Measurements from ENCODE around the gene PDCD1. TPM values are rescaled to one million over a fixed set of nuclear protein-coding genes. Genes with fewer than 3 reads are reported as not detected.

PDCD1 gene
- total RNA-seq, 1 experiment from 2014 or later, result not detected

DNA sequence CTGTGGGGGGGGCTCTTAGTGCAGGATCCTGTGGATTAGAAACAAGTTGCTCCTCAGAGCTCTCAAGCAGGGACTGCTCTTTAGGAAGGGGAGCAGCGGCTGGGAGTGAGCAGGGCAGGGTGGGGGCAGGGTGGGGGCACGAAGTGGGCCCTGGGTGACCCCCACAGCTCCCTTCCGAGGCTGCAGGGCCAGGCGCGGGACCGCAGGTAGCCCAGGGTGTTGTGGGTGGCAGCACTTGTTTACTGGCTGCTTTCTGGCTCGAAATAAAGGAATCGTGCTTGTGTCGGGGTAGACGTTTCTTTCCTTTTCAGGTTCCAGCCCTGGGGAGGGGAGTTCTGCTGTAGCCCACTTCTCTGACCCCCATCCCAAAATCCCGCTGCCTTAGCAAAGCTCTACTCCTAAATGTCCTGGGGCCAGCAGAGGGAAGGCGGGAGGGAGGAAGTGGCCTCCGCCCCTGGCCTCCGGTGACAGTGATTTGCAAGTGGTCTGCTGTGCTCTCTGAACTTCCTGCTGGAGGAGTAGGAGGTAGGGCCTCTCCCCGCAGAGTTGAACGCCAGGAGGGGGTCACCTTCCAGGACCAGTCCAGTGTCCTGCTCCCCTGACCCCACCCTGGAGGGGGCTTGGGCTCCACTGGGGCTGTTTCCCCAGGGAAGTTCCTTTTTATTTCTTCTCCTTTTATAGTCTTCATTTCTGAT, 41.4 kb downstream of the PDCD1 start:
- Histone ChIP-seq H3K4me3 (no peak overlapping the region), H4K20me1 (ENCODE audit: insufficient read depth) (no peaks in the 10 kb centered on the region), H3K27ac (no peak overlapping the region), H3K9me2 (ENCODE audit: insufficient read depth) (no peaks in the 10 kb centered on the region), H3K9me3 (ENCODE audit: insufficient read depth, low read depth) (no peaks in the 10 kb centered on the region), H3K4me1 (replicated peaks; ENCODE audit: insufficient read depth) (no peaks in the 10 kb centered on the region), H2AFZ (no peak overlapping the region), H3K27me3 (ENCODE audit: insufficient read depth, low read depth) (peaks cover 89% of the 10 kb centered on the region), H3F3A (ENCODE audit: insufficient read depth, low read depth) (peaks cover under 1% of the 10 kb centered on the region; the same call in 1 of the 2 replicates), H3K79me2 (ENCODE audit: low read depth) (no peaks in the 10 kb centered on the region), H3K36me3 (ENCODE audit: low read depth) (no peaks in the 10 kb centered on the region), H3K4me2 (peak overlapping the region; percentile 18; the same call in 1 of the 2 replicates)
- BruUV-seq (replicated peaks), result no TSS peak
- ChIA-PET CTCF (interaction anchor here (0.8 kb wide), 1 partner anchor 39 kb away, joined by 3 read pairs; no protein-coding TSS in a partner anchor), POLR2A (ENCODE audit: unreplicated experiment) (no interaction called here)
- TF ChIP-seq EZH2 (IDR thresholded peaks at IDR 0.05; ENCODE audit: low read depth), result no peak
- TF ChIP-seq, protein P1, sequence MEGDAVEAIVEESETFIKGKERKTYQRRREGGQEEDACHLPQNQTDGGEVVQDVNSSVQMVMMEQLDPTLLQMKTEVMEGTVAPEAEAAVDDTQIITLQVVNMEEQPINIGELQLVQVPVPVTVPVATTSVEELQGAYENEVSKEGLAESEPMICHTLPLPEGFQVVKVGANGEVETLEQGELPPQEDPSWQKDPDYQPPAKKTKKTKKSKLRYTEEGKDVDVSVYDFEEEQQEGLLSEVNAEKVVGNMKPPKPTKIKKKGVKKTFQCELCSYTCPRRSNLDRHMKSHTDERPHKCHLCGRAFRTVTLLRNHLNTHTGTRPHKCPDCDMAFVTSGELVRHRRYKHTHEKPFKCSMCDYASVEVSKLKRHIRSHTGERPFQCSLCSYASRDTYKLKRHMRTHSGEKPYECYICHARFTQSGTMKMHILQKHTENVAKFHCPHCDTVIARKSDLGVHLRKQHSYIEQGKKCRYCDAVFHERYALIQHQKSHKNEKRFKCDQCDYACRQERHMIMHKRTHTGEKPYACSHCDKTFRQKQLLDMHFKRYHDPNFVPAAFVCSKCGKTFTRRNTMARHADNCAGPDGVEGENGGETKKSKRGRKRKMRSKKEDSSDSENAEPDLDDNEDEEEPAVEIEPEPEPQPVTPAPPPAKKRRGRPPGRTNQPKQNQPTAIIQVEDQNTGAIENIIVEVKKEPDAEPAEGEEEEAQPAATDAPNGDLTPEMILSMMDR (conservative IDR thresholded peaks at IDR 0.05), result no peak
- intact Hi-C loops (cut with micrococcal nuclease; ENCODE audit: unreplicated experiment), result no loop called here
- DNase-seq, result no peak

DNA sequence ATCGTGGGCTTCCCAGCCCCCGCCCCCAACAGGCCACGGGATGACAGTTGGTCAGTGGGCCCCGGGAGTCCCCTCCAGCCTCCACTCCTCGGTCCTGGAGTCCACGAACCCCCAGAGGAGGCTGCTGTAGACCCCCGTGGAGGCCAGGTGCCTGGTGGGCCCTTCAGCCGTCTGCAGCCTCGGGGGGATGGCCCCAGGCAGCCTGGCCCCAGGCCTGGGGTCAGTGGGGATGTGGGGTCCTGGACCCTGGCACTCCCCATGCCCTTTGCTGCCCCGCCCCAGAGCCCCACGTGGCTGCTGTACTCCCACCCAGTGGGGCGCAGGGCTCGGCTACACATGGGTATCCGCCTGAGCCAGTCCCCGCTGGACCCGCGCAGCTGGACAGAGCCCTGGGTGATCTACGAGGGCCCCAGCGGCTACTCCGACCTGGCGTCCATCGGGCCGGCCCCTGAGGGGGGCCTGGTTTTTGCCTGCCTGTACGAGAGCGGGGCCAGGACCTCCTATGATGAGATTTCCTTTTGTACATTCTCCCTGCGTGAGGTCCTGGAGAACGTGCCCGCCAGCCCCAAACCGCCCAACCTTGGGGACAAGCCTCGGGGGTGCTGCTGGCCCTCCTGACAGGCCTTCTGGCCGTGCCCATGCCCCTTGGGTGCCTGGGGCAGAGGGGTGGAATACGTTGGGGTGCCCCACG, 42.1 kb downstream of the PDCD1 start:
- H3K27ac ChIP-seq, result no peak overlapping the region
- H3K4me3 ChIP-seq, result no peak overlapping the region
- no peak for DNase-seq
- H3F3A ChIP-seq (ENCODE audit: insufficient read depth, low read depth), result no peaks in the 10 kb centered on the region
- no peak overlapping the region for H3K4me2 ChIP-seq
- intact Hi-C loops (cut with micrococcal nuclease; ENCODE audit: unreplicated experiment), result no loop called here
- ChIA-PET POLR2A (ENCODE audit: unreplicated experiment) (no interaction called here), CTCF (interaction anchor here (0.8 kb wide), 1 partner anchor 38 kb away, joined by 3 read pairs; no protein-coding TSS in a partner anchor)
- no peaks in the 10 kb centered on the region for H3K79me2 ChIP-seq (ENCODE audit: low read depth)
- H3K9me2 ChIP-seq (ENCODE audit: insufficient read depth), result no peaks in the 10 kb centered on the region
- H3K9me3 ChIP-seq (ENCODE audit: insufficient read depth, low read depth), result no peaks in the 10 kb centered on the region
- TF ChIP-seq EZH2 (IDR thresholded peaks at IDR 0.05; ENCODE audit: low read depth), result no peak
- TF ChIP-seq, protein P1 (conservative IDR thresholded peaks at IDR 0.05), result no peak
- H2AFZ ChIP-seq, result no peak overlapping the region
- no peaks in the 10 kb centered on the region for H3K36me3 ChIP-seq (ENCODE audit: low read depth)
- no peaks in the 10 kb centered on the region for H4K20me1 ChIP-seq (ENCODE audit: insufficient read depth)
- peaks cover 91% of the 10 kb centered on the region for H3K27me3 ChIP-seq (ENCODE audit: insufficient read depth, low read depth)
- no peaks in the 10 kb centered on the region for H3K4me1 ChIP-seq (replicated peaks; ENCODE audit: insufficient read depth)
- BruUV-seq (replicated peaks), result no TSS peak

DNA sequence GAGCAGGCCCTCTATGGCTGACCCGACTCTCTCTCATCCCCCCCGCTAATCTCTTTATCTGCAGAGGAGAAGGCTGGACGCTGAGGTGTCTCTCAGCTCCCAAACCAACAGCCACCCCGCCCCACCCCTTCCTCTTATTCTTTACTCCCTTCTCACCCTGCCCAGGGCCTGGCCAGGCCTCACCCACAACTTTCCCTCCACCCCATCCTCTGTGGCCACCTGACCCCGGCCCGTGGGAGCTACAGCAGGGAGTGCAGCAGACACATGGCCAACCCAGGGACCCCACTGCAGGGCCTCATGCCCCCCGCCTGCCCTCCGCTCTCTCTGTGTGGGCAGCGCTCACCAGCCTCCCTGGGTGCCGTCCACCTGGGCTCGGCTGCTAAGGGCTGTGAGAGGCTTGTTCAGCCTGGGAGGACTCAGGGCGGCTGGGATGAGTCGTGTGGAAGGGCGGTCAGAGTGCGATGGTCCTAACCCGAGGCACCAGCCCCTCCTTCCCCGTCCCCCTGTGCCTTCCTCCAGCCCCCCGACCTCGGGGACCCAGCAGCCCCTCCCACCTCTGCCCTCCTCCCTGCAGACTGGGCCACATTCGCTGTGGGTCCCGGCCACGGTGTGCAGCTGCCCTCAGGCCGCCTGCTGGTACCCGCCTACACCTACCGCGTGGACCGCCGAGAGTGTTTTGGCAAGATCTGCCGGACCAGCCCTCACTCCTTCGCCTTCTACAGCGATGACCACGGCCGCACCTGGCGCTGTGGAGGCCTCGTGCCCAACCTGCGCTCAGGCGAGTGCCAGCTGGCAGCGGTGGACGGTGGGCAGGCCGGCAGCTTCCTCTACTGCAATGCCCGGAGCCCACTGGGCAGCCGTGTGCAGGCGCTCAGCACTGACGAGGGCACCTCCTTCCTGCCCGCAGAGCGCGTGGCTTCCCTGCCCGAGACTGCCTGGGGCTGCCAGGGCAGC, 42.9 kb downstream of the PDCD1 start:
- Histone ChIP-seq H2AFZ (no peak overlapping the region), H3F3A (ENCODE audit: insufficient read depth, low read depth) (no peaks in the 10 kb centered on the region), H3K36me3 (ENCODE audit: low read depth) (no peaks in the 10 kb centered on the region), H3K4me3 (no peak overlapping the region), H3K9me3 (ENCODE audit: insufficient read depth, low read depth) (no peaks in the 10 kb centered on the region), H3K27me3 (ENCODE audit: insufficient read depth, low read depth) (peaks cover 91% of the 10 kb centered on the region), H3K4me1 (replicated peaks; ENCODE audit: insufficient read depth) (no peaks in the 10 kb centered on the region), H3K79me2 (ENCODE audit: low read depth) (no peaks in the 10 kb centered on the region), H3K27ac (no peak overlapping the region), H3K4me2 (no peak overlapping the region), H3K9me2 (ENCODE audit: insufficient read depth) (no peaks in the 10 kb centered on the region), H4K20me1 (ENCODE audit: insufficient read depth) (no peaks in the 10 kb centered on the region)
- ChIA-PET CTCF (no interaction called here), POLR2A (ENCODE audit: unreplicated experiment) (no interaction called here)
- intact Hi-C loops (cut with micrococcal nuclease; ENCODE audit: unreplicated experiment), result no loop called here
- BruUV-seq (replicated peaks), result no TSS peak
- TF ChIP-seq, protein P1 (conservative IDR thresholded peaks at IDR 0.05), result no peak
- no peak for TF ChIP-seq EZH2 (IDR thresholded peaks at IDR 0.05; ENCODE audit: low read depth)
- DNase-seq, result no peak
